ENCODE measurements around the gene OSCP1. TPM values are rescaled to one million over a fixed set of nuclear protein-coding genes. Genes with fewer than 3 reads are reported as not detected.

Gene OSCP1
- total RNA-seq, 2 donors from 2014 or later = 0.99 TPM; not detected in 1

- no peak for ATAC-seq
- Mint-ChIP-seq H3K4me3 (no peak overlapping the region), H3K27me3 (no peaks in the 10 kb centered on the region), H3K36me3 (ENCODE audit: low read depth) (no peaks in the 10 kb centered on the region), H3K27ac (peak overlapping the region; percentile 92), H3K4me1 (peaks cover 16% of the 10 kb centered on the region)
- no peaks in the 10 kb centered on the region for H3K9me3 ChIP-seq (ENCODE audit: control insufficient read depth, low read length, poor library complexity, severe bottlenecking)
- no peak for DNase-seq
Observed at GRCh38 chr1:36421649-36422048, 28.6 kb downstream of the OSCP1 start.

DNA sequence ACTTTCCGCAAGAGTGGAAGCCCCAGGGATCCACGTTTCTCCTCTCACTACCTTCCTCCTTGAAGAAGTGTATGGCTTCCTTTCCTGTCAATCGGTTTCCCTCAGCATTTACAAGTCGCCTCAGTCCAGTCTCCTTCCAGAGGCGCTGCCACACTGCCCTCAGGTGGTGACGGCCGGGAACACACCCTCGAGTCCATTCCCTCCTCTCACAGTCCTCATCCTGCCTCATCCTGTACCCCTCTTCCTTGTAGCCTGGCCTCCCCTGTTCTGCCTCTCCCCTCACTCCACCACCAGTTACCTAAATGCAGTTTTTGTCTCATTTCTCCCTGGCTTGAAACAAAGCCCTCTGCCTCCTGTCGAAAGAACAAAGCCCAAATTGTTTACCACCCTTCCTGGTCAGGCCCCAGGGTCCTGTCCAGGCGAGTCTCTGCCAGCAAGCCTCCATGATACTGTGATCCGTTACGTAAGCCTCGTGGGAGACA lies 29.4 kb downstream of the OSCP1 start:
- peaks cover 18% of the 10 kb centered on the region for H3K4me1 Mint-ChIP-seq
- peak overlapping the region; percentile 92 for H3K27ac Mint-ChIP-seq
- H3K27me3 Mint-ChIP-seq = no peaks in the 10 kb centered on the region
- ATAC-seq = peak; percentile 100
- H3K36me3 Mint-ChIP-seq (ENCODE audit: low read depth) = no peaks in the 10 kb centered on the region
- peak overlapping the region; percentile 81 for H3K4me3 Mint-ChIP-seq
- DNase-seq = peak; percentile 75 to 90 (median 78)
- no peaks in the 10 kb centered on the region for H3K9me3 ChIP-seq (ENCODE audit: control insufficient read depth, low read length, poor library complexity, severe bottlenecking)

GRCh38 chr1:36420409-36420808 lies 29.8 kb downstream of the OSCP1 start:
- H3K36me3 Mint-ChIP-seq (ENCODE audit: low read depth) = no peaks in the 10 kb centered on the region
- H3K27ac Mint-ChIP-seq = peak overlapping the region; percentile 92
- H3K4me3 Mint-ChIP-seq = peak overlapping the region; percentile 81
- DNase-seq = no peak
- no peaks in the 10 kb centered on the region for H3K27me3 Mint-ChIP-seq
- peaks cover 18% of the 10 kb centered on the region for H3K4me1 Mint-ChIP-seq
- H3K9me3 ChIP-seq (ENCODE audit: control insufficient read depth, low read length, poor library complexity, severe bottlenecking) = no peaks in the 10 kb centered on the region
- ATAC-seq = peak; percentile 56

DNA sequence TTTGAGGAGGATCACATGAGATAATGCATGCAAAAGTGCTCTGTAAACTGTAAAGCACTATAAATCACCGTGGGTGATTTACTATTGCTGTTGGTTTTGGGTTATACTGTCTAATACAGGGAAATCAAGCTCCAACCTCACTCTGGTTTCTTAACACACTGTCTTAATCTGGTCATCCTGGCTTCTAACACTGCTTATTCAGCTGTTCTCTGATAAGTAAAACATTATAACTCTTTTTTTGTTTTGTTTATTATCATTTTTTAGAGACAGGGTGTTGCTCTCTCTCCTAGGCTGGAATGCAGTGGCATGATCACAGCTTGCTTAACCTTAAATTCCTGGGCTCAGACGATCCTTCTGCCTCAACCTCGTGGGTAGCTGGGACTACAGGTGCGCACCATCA lies 30.7 kb downstream of the OSCP1 start:
- Mint-ChIP-seq H3K27ac (peak overlapping the region; percentile 92), H3K4me3 (no peak overlapping the region)

GRCh38 chr1:36419140-36419539 lies 31.1 kb downstream of the OSCP1 start:
- Mint-ChIP-seq H3K36me3 (ENCODE audit: low read depth) (no peaks in the 10 kb centered on the region), H3K4me1 (peaks cover 18% of the 10 kb centered on the region), H3K27me3 (no peaks in the 10 kb centered on the region), H3K27ac (peak overlapping the region; percentile 92), H3K4me3 (no peak overlapping the region)
- DNase-seq = no peak
- ATAC-seq = no peak
- no peaks in the 10 kb centered on the region for H3K9me3 ChIP-seq (ENCODE audit: control insufficient read depth, low read length, poor library complexity, severe bottlenecking)

More for the DNA sequence above, 30.7 kb downstream of the OSCP1 start:
- ATAC-seq (no peak), DNase-seq (no peak)
- Mint-ChIP-seq H3K4me1 (peaks cover 18% of the 10 kb centered on the region), H3K36me3 (ENCODE audit: low read depth) (no peaks in the 10 kb centered on the region), H3K27me3 (no peaks in the 10 kb centered on the region)
- no peaks in the 10 kb centered on the region for H3K9me3 ChIP-seq (ENCODE audit: control insufficient read depth, low read length, poor library complexity, severe bottlenecking)

GRCh38 chr1:36417931-36418330 lies 32.3 kb downstream of the OSCP1 start:
- DNase-seq (no peak), ATAC-seq (no peak)
- no peaks in the 10 kb centered on the region for H3K9me3 ChIP-seq (ENCODE audit: control insufficient read depth, low read length, poor library complexity, severe bottlenecking)
- Mint-ChIP-seq H3K36me3 (ENCODE audit: low read depth) (no peaks in the 10 kb centered on the region), H3K27me3 (no peaks in the 10 kb centered on the region), H3K4me3 (no peak overlapping the region), H3K27ac (peak overlapping the region; percentile 53), H3K4me1 (peaks cover 19% of the 10 kb centered on the region)

- H3K9me3 ChIP-seq (ENCODE audit: control insufficient read depth, low read length, poor library complexity, severe bottlenecking) = no peaks in the 10 kb centered on the region
- H3K4me3 Mint-ChIP-seq = no peak overlapping the region
- H3K36me3 Mint-ChIP-seq (ENCODE audit: low read depth) = no peaks in the 10 kb centered on the region
- no peak overlapping the region for H3K27ac Mint-ChIP-seq
- ATAC-seq = no peak
- H3K4me1 Mint-ChIP-seq = peaks cover 22% of the 10 kb centered on the region
- DNase-seq = no peak
- H3K27me3 Mint-ChIP-seq = no peaks in the 10 kb centered on the region
Observed at GRCh38 chr1:36415661-36416326, 34.5 kb downstream of the OSCP1 start.

- Mint-ChIP-seq H3K4me3 (no peak overlapping the region), H3K27ac (no peak overlapping the region), H3K4me1 (peaks cover 22% of the 10 kb centered on the region), H3K27me3 (no peaks in the 10 kb centered on the region), H3K36me3 (ENCODE audit: low read depth) (no peaks in the 10 kb centered on the region)
- ATAC-seq (no peak), DNase-seq (no peak)
- H3K9me3 ChIP-seq (ENCODE audit: control insufficient read depth, low read length, poor library complexity, severe bottlenecking) = no peaks in the 10 kb centered on the region
Observed at GRCh38 chr1:36414384-36414783, 35.9 kb downstream of the OSCP1 start.

DNA sequence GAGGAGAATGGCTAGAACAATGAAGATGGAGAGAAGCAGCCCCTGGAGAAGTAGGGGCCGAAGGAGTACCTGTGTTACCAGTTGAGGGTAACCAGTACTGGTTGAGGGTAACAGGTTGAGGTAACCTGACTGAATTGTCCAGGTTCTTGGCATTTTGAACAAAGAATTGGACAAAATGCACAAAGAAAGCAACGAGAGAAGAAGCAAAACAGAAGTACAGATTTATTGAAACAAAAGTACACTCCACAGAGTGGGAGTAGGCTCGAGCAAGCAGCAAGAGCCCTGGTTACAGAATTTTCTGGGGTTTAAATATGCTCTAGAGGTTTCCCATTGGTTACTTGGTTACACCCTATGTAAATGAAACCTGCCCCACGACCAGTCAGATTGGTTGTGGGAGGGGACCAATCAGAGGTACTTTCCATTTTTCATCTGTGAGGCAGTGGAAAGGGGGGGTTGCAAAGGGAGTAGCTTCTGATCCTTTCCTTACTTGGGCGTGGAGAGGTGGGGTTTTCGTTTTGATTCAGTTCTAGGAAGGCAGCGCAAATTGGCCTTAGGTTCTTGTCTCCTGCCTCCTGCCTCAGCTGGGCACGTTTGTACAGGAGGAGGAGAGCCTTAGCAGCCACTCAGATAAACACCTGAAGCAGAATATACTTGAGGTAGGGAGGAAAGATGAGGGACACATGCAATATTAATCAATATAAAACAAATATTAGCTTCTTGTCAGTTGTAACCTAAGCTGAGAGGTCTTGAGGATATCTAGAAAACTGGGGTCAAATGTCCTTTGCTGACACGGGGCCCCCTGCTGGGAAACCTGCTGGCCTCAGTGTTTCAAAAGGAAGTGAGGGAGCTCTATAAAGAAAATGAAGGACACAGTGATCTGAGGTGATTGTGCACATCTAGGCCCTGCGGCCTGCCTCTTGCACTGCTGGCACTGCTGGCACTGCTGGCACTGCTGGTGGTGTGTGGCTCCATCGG lies 38.3 kb downstream of the OSCP1 start:
- H3K4me3 Mint-ChIP-seq = no peak overlapping the region
- DNase-seq = no peak
- no peaks in the 10 kb centered on the region for H3K9me3 ChIP-seq (ENCODE audit: control insufficient read depth, low read length, poor library complexity, severe bottlenecking)
- ATAC-seq = peak; percentile 88
- H3K27me3 Mint-ChIP-seq = no peaks in the 10 kb centered on the region
- peaks cover 20% of the 10 kb centered on the region for H3K4me1 Mint-ChIP-seq
- H3K27ac Mint-ChIP-seq = no peak overlapping the region
- H3K36me3 Mint-ChIP-seq (ENCODE audit: low read depth) = peaks cover 2% of the 10 kb centered on the region

- peaks cover 2% of the 10 kb centered on the region for H3K36me3 Mint-ChIP-seq (ENCODE audit: low read depth)
- no peaks in the 10 kb centered on the region for H3K9me3 ChIP-seq (ENCODE audit: control insufficient read depth, low read length, poor library complexity, severe bottlenecking)
- ATAC-seq (no peak), DNase-seq (no peak)
- H3K27me3 Mint-ChIP-seq = no peaks in the 10 kb centered on the region
- H3K4me3 Mint-ChIP-seq = no peak overlapping the region
- H3K4me1 Mint-ChIP-seq = peaks cover 22% of the 10 kb centered on the region
- no peak overlapping the region for H3K27ac Mint-ChIP-seq
Observed at GRCh38 chr1:36408479-36408878, 41.8 kb downstream of the OSCP1 start.

DNA sequence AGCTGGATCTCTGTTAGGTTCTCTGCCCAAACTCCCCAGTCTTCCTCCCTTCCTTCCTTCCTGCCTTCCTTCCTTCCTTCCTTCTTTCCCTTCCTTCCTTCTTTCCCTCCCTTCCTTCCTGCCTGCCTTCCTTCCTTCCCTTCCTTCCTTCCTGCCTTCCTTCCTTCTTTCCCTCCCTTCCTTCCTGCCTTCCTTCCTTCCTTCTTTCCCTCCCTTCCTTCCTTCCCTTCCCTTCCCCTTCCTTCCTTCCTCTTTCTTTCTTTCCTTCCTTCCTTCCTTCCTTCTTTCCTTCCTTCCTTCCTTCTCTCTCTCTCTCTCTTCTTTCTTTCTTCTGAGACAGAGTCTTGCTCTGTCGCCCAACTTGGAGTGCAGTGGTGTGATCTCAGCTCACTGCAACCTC lies 43.8 kb downstream of the OSCP1 start:
- Mint-ChIP-seq H3K27me3 (no peaks in the 10 kb centered on the region), H3K36me3 (ENCODE audit: low read depth) (peaks cover 2% of the 10 kb centered on the region)
- no peak for ATAC-seq

DNA sequence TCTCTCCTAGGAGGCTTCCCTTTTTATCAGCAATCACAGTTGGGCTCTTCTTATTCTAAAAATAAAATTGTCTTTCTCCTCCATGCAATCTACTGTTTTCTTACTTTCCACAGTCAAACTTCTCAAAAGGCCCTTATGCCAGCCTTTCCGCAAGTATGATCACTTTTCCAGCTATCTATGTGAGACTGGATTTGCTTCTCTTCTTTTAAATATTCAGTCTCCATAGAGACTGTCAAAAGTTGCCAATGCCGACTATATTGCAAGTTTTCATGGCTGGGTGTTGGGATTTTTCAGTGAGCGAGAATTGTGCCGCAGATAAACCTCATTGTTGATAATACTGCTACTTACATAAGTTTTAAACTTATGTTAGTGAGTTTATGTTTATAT lies 47.8 kb downstream of the OSCP1 start:
- ATAC-seq = no peak
- H3K4me3 Mint-ChIP-seq = peak overlapping the region; percentile 21

More for the DNA sequence above, 43.8 kb downstream of the OSCP1 start:
- peak overlapping the region; percentile 78 for H3K27ac Mint-ChIP-seq
- no peak for DNase-seq
- H3K9me3 ChIP-seq (ENCODE audit: control insufficient read depth, low read length, poor library complexity, severe bottlenecking) = no peaks in the 10 kb centered on the region
- peaks cover 21% of the 10 kb centered on the region for H3K4me1 Mint-ChIP-seq
- H3K4me3 Mint-ChIP-seq = no peak overlapping the region

More for the DNA sequence above, 47.8 kb downstream of the OSCP1 start:
- Mint-ChIP-seq H3K4me1 (peaks cover 24% of the 10 kb centered on the region), H3K36me3 (ENCODE audit: low read depth) (peaks cover 4% of the 10 kb centered on the region), H3K27ac (peak overlapping the region; percentile 24), H3K27me3 (no peaks in the 10 kb centered on the region)
- H3K9me3 ChIP-seq (ENCODE audit: control insufficient read depth, low read length, poor library complexity, severe bottlenecking) = no peaks in the 10 kb centered on the region
- no peak for DNase-seq
